ENCODE data around the gene SOX13.

Gene SOX13

DNA sequence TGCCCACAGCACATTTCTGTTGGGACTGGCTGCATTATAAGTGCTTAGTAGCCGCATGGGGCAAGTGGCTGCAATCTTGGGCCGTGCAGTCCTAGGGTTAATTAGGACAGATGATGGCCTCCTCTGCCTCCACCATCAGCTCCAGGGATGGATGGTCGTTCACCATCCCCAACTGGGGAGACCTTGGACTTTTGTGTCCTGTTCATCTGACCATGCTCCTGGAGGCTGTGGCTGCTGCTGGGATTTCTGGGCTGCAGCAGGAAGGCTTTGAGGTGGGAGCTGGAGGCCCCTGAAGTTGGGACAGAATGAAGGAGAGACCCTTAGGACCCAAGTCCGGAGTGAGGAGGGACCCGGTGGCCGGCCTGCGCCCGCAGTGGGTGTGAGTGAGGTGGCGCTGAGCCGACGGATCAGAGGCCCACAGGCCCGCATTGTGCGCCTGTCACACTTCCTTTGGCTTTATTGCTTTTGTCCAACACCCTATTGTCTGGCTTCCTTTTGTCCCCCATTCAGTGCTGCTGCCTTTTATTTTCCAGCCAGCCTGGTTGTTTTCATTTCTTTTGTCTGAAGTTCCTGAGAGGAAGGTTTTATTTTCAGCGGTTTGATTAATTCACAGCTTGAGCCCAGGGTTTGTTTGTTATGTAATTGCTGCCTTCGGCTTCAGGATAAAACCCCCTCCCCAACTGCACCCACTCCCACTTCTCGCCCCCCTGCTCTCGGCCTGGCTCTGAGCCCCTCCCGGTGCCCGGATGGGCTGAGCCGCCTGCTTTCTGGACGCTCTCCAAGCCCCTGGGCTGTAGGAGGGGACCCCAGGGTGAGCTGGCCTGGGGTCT, 35.6 kb downstream of the SOX13 start:
- DNase-seq = no peak

DNA sequence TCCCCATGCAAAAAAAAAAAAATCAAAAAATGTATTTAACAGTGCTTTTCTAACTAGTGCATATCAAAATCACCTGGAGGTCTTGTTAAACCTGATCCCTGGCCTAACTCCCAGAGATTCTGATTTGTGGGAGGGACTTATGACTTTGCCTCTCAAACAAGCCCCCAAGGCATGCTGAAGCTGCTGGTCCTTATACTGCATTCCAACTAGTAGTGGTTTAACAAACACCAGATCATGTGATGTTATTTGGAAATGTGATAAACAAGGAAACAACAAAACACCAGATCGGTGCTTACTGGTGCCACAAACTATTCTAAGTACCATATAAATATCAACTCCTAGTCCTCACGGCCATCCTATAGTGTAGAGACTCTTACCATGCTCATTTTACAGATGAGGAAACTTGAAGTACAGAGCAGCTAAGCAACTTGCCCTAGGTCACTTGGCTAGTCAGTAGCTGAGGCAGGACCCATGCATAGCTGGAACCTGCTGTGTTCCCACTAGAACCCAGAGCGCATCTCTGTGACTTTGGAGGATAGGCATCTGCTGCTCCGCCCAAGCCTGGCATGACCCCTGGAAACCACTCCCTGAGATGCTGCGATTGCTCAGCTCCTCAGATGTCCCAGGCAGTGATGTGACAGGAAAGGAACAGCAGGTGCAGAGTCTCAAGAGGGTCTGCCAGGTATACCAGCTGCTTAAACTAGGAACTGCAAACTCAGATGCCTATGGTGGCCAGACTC, 38.1 kb downstream of the SOX13 start:
- DNase-seq = no peak

DNA sequence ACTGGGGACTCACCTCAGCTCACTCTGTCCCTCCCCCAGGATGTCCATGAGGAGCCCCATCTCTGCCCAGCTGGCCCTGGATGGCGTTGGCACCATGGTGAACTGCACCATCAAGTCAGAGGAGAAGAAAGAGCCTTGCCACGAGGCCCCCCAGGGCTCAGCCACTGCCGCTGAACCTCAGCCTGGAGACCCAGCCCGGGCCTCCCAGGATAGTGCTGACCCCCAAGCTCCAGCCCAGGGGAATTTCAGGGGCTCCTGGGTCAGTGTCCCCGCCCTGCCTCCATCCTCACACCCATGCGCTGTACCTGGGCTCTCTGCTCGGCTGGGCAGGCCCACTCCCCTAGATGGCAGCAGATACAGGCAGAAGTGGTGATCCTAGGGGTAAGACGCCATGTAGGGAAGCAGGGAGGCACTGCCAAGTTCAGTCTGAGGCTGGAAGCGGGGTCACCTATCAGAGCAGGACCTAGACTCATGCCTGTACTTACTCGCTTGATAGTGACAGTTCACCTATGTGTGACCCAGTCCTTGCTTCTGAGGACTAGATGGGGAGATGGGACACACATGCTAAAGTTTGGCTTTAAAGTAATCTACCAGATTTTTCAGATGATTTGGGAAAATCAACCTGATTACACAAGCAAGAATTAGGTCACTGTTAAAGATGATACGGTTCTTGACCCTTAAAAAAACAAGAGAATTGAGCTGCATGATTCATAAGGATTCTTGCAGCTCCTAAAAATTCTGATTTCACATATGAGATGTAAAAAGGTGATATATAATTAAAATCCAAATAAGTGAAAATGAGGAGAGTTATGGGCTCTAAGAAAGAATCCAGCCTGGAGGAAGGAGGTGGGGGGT, 40.2 kb downstream of the SOX13 start:
- no peak for DNase-seq

DNA sequence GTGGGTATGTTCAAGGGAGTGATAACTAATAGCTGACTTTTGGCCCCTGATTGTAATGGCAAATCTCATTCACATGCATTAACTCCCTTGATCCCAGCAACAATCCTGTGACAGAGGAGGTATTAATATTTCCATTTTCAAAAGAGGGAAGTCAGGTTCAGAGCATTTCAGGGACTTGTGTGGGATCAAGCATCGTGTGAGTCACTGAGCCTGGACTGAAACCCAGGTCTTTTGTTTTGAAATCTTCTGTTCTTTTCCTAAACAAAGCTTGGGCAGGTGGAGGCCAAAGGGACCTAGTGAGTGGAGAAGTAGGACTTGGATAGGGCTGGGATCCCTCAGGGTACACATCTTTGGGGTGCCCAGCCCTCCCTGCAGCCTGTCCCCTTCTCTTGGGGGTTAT, 41.0 kb downstream of the SOX13 start:
- no peak for DNase-seq

DNA sequence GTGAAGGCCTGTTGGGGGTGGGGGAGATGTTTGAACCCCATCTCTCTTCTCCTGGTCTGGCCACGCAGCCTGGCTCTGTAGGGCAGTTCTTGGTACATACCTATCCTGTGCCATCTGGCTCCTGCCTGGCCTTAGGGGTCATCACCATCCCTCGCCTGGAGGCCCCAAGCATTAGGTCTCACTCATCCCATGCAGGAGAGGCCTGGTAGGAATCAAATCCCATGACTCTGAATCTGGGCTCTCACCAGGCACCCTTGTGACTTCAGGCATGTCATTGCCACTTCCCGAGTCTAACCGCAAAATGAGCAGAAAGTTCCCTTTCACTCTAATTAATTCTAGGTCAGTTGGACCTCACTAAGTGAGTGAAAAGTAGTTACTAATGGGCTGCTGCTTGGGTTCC, 41.7 kb downstream of the SOX13 start:
- no peak for DNase-seq

DNA sequence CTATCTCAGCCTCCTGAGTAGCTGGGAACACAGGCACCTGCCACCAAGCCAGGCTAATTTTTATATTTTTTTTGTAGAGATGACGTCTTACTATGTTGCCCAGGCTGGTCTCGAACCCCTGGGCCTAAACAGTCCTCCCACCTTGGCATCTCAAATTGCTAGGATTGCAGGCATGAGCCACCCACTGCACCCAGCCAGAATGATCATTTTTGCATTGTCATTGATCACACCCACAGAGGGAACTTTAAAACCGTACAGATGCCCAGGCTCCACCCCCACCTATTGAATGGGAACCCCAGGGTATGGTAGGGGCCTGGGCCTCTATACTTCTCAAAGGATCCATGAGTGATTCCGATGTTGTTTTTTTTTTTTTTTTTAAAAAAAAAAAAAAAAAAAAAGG, 42.2 kb downstream of the SOX13 start:
- no peak for DNase-seq

DNA sequence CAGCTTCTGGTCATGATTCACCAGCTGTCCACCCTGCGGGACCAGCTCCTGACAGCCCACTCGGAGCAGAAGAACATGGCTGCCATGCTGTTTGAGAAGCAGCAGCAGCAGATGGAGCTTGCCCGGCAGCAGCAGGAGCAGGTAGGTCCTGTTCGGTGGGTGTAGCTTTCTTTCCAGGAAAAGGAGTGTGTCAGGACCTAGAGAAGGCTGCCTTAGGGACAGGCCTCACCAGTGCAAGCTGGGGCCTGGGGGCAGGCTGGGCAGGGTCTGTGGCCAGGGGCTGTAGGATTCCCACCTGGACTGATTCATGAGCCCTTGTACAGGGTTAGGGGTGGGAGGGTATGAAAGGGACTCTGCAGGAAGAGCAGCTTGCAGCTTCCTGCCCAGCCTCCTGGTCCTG, 43.6 kb downstream of the SOX13 start:
- no peak for DNase-seq

DNA sequence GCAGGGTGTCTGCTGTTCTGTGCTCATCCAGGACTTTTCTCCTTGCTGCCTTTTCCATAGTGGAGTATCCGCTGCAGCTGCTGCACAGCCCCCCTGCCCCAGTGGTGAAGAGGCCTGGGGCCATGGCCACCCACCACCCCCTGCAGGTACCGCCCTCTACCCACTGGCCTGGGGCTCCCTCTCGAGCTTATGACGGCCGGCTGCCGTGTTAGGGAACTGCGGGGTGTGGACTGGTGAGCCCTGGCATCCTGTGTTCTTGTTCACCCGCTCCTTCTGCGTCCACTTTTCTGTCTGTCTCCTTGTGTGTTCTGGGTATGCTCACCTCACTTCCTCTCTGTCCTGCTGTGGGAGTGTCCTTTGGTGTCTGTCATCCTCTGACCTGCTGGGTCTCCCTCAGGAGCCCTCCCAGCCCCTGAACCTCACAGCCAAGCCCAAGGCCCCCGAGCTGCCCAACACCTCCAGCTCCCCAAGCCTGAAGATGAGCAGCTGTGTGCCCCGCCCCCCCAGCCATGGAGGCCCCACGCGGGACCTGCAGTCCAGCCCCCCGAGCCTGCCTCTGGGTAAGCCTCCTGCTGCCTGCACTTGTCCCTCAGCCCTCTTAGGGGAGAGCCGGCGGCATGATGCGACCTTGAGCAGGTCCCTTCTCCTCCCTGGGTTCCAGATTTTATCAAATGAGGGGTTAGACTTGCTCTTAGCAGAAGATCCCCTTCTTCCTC, 49.1 kb downstream of the SOX13 start:
- DNase-seq = no peak

DNA sequence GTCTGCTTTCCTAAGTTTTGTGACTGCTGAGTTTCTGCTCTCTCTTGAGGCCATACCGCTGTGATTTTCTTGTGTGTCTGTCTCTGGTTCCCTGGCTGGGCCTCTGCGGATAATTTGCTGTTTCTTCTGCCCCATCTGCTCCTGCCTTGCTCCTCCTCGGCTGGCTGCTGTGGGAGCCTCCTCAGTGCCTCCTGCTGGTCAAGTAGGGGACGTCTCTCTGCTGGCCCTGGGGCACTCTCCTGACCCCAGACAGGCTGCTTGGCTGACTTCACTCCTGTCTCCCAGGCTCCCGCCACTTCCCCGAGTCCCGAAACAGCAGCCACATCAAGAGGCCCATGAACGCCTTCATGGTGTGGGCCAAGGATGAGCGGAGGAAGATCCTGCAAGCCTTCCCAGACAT, 50.5 kb downstream of the SOX13 start:
- DNase-seq = no peak

DNA sequence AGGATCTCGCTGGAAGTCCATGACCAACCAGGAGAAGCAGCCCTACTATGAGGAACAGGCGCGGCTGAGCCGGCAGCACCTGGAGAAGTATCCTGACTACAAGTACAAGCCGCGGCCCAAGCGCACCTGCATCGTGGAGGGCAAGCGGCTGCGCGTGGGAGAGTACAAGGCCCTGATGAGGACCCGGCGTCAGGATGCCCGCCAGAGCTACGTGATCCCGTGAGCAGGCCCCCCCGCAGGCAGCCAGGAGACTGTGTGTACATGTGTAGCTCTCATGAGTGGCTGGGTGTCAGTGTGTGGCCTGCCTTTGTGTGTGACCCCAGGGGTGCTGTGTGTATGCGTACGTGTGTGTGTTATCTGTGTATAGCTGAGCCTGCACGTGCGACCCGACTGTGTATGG, 51.7 kb downstream of the SOX13 start:
- DNase-seq = no peak

DNA sequence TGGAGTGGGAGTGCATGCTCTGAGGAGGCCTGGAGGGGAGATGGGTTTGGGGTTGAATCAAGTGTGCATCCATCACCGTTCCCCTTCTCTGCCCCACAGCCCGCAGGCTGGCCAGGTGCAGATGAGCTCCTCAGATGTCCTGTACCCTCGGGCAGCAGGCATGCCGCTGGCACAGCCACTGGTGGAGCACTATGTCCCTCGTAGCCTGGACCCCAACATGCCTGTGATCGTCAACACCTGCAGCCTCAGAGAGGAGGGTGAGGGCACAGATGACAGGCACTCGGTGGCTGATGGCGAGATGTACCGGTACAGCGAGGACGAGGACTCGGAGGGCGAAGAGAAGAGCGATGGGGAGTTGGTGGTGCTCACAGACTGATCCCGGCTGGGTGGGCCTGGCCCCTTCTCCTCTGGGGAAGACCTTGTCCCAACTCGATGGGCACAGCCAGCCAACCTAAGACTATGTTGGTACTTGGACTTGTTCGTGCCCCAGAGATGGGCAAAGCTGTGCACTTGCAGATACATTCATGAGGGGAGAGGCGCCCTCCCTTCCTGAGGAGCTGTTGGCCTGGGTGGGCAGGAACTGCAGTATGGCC, 52.9 kb downstream of the SOX13 start:
- no peak for DNase-seq

DNA sequence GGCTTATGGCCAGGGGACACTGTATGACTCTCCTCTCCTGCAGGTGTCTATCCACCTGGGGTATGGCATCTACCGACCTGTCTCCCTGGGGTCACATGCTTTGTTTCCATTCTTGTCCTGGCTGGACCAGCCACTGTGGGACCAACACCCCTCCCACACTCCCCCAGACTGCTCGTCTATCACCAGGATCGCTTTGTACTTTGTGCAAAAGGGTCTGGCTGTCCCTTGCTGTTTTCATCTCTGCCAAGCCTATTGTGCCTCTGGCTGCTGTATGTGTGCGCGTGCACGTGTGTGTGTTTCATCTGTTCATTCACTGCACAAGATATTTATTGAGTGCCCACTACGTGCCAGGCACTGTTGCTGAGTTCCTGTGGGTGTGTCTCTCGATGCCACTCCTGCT, 53.5 kb downstream of the SOX13 start:
- DNase-seq = no peak

DNA sequence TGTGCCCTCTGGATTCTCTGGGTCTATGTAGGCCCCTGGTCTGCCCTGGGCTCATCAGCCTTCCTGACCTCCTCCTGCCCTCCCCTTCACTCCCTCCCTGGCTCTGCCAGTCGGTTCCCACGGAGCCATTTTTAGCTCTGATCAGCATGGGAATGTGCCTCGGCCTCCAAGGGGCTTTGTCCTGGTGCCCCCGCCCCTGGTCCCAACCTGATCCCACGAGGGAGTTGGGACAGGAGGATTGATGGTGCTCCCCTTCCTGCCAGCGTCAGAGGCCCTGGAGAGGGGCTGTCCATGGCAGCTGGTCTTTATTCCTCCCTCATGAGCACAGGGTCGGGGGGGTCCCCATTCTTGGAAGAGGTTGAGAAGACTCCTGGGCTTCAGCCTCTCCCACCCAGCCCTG, 54.0 kb downstream of the SOX13 start:
- DNase-seq = no peak

DNA sequence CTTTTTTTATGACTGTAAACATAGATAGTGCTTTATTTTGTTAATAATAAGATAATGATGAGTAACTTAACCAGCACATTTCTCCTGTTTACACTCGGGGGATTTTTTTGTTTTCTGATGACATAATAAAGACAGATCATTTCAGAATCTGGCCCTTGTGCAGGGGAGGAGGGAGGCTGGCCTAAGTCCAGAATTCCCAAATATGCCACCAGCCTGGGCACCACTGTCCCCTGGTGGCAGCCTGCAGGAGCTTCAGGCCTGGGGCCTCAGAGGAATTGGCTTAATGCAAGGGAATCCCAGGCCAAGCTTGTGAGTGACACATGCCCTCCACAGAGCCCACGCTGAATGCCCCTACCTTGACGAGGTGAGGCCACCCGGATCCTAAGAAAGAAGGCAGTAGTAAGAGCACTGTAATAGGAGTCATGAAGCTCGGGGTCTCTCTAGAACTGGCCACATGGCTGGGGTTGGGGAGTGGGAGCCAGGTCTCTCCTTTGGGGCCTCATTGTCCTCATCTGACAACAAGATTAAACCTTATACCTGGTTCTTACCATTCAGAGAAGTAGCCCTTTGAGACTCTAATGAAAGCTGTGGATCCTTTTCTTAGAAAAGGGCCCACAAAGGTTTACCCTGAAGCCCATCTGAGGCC, 54.8 kb downstream of the SOX13 start:
- peak; percentile 85 for DNase-seq

DNA sequence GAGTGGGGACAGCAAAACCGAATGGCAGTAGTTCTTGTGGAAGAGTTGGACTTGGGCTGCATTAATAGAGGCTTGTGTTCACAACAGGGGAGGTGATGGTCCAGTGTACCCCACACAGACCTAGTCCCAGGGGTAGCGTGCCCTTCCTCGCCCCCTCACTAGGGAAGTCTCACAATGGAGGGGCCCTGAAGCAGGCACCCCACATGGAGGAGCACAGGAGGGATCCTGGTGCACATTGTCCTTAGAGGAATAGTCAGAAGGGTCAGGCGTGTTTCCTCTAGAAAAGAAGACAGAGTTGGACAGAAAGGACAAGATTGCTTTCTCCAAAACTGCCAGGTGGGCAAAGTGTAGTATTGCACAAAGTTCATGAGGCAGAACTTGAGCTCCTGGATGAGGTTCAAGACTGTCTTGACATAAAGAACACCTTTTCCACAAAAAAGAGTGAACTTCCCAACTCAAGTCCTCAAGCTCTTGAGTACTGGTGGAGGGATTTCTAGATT, 55.6 kb downstream of the SOX13 start:
- no peak for DNase-seq

DNA sequence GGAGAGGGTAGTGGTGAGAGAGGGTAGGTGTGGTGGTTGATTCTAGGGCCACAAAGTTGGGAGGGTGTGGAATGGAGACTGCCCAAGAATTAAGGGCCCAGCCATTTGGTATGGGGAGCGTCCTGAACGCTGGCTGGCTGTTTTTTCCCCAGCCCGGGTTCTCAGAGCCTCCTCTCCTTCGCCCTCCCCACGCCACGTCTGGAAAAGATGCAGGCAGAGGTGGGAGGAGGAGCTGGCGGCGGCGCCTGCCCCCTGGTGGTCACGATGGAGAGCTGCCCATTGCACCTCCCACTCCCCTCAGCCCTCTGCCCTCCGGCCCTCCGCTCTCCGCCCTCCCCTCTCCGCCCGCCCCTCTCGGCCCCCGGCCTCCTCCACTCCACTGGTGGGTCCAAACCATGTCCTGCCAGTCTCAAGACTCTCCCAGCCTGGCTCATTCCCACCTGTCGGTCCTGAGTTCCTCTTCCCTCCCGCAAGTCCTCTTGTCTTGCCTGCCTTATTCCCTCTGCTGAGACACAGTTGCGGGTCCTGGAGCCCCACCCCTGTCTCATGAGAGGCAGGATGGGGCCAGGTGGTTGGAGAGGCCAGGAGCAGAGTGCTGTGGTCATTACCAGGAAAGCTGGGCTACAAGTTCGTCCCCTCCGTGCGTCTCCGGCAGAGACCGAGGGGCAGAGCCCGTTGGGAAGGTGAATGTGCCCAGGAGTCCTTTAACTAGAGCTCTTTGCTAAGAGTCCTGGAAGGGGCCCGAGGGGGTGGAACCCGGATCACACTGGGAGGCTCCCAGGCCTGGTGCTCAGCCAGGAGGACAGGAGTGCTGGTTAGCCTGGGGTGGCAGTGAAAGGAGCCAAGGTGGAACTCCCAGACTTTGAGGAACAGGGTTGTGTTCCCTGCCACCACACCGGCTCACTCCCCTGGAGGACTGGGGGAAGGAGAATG, 56.3 kb downstream of the SOX13 start:
- DNase-seq = peak; percentile 71

DNA sequence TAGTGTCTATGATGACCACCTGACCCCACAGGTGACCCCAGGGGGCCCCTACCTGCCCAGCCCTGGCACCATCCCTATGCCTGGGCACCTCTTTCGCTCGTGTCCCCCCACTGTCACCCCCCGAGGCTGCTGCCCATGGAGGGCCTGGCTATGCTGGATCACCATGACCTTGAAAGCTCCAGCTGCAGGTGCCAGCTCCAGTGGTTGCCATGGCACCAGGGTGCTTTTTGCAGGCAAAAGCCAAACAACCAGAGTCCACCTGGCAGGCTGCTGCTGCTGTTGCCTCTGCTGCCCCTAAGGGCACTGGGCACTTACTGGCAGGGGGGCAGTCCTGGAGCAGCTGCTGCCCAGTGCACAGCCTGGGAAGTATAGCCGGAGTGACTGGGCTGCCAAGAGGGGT, 57.3 kb downstream of the SOX13 start:
- DNase-seq = no peak

DNA sequence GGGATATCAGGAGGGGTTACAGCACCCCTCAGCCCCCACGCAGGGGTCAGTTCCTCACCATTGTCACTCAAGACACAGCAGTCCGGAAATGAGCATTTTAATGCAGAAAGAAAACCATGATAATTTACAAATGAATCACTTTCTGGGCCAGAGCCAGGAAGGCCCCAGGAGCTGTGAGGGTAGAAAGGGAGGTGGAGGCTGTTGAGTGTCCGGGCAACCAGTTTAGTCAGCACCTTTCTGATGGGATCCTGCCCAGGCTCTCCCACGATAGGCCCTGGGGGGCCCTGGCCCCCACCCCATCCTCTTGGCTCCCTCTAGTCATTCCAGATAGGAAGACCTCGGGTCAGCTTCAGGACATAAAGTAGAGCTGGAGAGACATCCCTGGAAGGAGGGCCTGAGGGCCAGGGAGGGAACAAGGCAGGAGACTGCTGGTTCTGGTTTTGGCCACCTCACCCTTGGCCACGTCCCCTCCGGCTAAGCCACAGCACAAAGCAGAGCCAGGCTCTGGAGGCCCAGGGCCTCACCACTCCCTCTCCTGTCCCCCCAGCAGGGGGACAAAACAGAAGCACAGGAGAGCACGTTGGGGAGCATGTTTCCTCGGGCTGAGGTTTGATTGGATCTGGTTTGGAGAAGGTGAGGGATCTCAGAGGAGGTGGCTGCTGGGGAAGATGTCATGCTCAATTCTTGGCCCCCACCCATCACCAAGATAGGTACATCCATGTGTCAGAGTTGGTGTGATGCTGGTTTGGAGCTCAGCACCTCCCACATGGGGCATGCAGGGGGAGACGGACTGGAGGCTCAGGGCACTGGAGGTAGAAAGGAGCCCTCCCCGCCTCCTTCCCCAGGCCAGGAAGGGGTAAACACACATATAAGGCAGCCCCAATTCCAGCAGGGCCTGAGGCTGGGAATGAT, 58.3 kb downstream of the SOX13 start:
- peak; percentile 92 for DNase-seq

DNA sequence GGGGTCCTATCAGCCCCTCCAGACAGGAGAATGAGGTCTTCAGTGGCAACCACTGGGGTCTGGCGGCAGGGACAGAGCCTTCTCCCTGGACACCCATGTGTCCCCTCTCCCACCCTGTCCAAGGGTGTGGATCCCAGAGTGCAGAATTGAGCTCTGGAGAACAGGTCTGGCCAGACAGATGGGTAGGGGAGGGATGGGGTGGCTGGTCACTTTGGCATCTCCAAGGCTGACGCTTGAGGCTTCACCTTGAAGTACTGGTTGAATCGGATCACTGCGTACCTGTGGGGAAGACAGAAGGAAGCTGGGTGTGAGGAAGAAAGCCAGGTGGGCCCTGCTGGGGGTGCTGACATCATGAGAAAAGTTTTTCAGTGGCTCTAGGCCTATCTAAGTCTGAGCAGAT, 59.1 kb downstream of the SOX13 start:
- DNase-seq = no peak
